Cerebellar nuclear complex (tissue), 1 donor: ENCODE data around the gene NSG2.
"Not testable (repeated sequence)": the region's sequence is repeated elsewhere in the genome, so short reads cannot be mapped to it uniquely, and the experiment has no call there.

Experiments used
- DNase-seq, 2 experiments: peaks; one replicate each; lab custom pipeline; 2025; lab: John Stamatoyannopoulos, UW

NSG2 gene

GRCh38 chr5:174101195-174101730, 55.8 kb downstream of the NSG2 start:
- DNase-seq, result no peak

DNA sequence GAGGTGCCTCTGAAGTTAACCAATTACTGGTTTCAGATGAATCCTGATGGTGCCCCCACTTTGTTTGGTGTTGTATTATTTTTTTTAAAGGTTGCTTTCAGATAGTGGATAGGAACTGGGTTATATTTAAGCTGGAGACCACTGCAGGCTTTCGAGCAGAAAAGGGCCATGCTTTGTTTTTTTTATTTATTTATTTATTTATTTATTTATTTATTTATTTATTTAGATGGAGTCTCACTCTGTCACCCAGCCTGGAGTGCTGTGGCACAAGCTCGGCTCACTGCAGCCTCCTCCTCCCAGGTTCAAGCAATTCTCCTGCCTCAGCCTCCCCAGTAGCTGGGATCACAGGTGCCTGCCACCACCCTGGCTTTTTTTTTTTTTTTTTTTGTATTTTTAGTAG, 57.1 kb downstream of the NSG2 start:
- DNase-seq, result not testable (repeated sequence)

- no peak for DNase-seq
These were observed 61.6 kb downstream of the NSG2 start for GRCh38 chr5:174106997-174107655.

GRCh38 chr5:174108745-174109144, 63.2 kb downstream of the NSG2 start:
- no peak for DNase-seq

DNA sequence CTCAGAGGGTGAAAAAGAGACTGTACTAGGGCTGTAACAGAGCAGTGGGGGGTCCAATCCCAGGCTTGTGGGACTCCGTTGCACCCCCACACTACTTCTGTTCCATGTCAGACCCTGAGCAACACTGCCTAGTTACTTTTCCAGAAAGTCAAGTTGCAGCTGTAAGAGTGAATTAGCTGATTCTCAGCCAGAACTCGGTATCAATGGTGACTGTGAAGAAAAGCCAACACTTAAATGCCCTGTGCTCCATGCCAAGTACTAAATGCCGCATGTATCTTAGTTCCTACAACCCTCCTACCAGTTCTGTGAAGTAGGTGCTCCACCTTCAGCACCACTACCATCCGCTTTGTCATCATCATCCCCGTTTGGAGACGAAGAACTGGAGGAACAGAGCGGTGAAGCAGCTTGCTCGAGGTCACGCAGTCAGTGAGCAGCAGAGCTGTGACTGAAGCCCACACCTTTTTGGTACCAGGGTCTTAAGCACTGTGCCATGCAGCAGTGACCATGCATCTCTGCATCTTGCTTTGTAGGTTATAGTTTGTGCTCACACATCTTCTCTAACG, 64.3 kb downstream of the NSG2 start:
- no peak for DNase-seq

DNA sequence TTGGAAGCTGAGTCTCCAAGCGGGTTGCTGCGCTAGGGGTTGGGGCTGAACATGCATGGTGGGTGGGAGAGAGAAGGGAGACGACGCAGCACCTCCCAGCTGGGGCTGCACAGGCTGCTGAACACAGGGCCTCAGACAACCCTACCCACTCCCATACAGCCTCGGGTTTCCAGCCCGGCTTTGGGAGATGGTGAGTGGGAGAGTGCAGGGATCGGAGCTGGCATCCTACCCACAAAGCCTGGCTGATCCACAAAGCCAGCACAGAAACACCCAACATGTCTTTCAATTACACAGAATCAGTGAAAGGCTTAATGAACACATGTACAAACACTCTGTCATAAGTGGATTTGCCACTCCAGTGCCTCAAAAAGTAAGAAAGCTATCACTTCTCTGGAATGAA, 64.8 kb downstream of the NSG2 start:
- no peak for DNase-seq

DNA sequence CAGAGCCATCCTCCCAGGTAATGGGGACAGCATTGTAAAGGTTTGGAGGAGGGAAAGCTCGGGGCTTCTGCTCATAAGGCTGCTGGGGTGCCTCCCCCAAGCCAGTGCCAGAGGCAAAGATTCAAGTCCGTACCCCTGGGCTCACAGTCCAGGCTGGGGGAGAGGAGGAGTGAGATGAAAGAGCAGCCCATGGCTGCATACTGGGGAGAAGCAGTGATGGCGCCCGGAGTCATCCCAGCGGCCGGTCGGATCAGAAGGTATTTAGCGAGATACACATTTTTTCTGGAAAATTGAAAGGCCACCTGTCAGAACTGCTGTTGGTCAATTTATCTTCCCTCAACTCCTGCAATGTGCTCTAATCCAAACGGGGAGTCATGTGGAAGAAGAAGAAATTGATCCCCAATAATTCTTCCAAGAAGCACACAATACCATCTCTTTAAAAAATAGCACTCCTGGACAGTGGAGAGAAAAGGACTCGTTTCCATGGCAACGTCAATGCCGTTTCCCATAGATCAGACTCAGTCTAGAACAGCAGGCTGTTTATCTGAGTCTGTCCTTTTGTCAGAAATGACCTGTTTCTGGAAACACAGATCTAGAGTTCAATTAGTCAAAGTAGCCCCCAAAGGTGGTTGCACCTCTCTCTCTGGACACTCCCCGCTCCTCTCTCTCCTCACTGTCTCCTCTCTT, 65.9 kb downstream of the NSG2 start:
- DNase-seq, result no peak

GRCh38 chr5:174115226-174115625, 69.7 kb downstream of the NSG2 start:
- DNase-seq, result no peak

DNA sequence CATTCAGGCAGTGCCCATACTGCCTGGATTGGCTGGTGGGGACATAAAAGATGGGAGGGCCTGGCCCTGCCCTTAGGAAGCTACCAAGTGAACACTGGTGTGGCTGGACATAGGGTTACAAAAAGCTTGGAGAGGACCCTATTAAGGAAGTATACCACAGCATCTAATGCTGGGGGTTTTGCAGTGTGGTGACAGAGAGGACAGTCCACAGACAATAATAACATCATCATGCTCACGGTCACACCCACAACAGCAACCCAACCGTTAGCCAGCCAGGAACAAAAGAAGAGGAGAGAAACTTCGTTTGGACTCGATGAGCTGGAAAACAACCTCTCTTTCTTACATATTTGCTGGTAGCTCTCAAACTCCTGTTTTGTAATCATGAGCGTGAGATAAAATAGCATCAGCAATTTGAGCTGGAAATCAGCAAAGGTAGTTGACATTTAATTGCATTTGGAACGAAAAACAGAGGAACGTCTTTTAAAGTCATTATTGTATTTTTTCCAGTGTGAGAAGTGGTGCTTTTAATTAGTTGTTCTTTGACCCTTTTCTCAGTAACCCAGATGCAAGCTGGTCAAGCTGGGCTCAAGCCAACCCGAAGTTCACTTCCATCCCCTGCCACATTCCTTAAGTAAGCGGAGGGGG, 73.4 kb downstream of the NSG2 start:
- DNase-seq, result no peak

- DNase-seq, result no peak
These were observed 74.0 kb downstream of the NSG2 start for GRCh38 chr5:174119468-174119881.

DNA sequence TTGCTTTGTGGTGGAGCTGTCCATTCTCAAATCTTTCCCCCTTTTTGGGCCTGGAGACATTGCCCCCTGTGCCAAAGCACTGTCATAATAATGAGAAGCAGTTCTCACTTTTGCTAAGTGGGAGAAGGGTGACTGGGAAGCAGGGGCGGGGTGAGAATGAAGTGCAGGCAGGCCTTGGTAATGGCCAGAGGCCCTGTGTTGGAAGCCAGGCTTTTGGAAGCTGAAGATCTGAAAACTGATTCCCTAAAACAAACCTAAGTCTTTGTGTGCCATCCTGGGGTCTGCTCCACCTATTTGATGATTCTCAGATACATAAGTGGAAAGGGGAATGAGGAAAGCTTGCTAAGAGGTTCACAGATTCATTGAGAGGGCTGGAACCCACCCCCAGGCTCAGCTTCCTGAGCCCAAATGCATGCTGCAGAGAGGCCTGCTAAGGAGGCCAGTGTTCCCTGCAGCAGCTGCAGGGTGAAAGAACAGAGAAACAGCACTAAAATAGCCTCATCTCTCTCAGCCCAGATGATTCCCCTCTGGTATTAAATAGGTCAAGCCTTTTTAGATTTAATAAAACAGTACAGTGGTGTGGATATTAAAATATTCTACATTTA, 75.0 kb downstream of the NSG2 start:
- DNase-seq, result no peak

GRCh38 chr5:174134545-174134944, 89.0 kb downstream of the NSG2 start:
- DNase-seq, result no peak

DNA sequence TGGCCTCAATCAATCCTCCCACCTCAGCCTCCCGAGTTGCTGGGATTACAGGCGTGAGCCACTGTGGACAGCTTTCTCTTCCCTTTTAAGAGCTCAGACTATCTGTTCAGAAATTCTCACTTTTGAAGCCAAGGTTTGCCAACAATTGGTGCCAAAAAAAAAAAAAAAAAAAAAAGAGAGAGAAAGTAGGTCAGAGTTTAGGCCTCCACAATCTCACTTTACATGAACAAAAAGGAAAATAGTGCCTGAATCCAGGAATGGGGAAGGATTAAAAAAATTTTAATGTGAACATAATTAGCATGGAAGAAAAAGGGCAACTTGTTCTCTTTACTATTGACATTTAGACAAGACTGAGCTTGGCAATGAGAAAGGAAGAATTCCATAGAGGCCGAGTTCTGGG, 94.1 kb downstream of the NSG2 start:
- DNase-seq, result no peak

GRCh38 chr5:174140452-174141020, 95.0 kb downstream of the NSG2 start:
- DNase-seq, result no peak

- no peak for DNase-seq
These were observed 95.9 kb downstream of the NSG2 start for GRCh38 chr5:174141398-174141797.

DNA sequence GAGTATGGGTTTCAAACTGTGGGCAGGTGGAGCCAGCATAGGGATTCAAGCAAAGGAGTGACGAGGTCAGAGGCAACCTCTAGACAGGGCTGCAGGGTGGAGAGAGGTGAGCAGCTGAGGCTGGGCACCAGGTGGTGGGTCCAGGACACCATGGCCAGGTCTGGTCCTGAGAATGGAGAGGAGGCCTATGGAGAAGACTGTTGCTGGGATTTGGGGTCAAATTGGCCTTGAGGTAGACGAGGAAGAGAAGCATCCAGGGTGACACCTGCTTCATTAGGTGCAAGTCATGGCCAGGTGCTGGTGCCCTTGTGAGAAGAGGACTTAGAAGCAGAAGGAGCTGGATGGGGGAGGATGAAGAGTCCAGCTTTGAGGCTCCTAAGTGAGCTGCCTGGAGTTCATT, 99.6 kb downstream of the NSG2 start:
- DNase-seq, result no peak

- DNase-seq, result no peak
These were observed 100.3 kb downstream of the NSG2 start for GRCh38 chr5:174145821-174146220.

DNA sequence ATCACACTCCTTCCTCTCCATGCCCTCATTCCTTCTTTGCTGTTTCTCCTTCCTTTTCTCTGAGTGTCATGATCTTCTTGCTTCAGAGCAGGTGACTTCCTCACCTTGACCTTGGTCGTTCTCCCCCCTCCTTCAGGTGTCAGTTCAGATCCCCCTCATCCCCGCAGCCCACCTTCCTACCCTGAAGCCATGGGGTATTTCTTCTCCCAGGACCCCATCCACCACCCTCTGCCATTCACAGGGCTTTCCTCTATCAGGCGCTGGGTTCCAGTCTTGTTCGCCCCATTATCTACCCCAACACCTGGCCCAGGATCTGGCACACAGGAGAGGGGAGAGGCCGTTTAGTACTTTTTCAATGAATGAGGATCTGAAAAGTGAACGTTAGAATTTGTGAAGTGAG, 101.0 kb downstream of the NSG2 start:
- no peak for DNase-seq

- DNase-seq, result not testable (repeated sequence)
These were observed 101.5 kb downstream of the NSG2 start for GRCh38 chr5:174147012-174147411.

GRCh38 chr5:174147551-174147950, 102.0 kb downstream of the NSG2 start:
- DNase-seq, result no peak

DNA sequence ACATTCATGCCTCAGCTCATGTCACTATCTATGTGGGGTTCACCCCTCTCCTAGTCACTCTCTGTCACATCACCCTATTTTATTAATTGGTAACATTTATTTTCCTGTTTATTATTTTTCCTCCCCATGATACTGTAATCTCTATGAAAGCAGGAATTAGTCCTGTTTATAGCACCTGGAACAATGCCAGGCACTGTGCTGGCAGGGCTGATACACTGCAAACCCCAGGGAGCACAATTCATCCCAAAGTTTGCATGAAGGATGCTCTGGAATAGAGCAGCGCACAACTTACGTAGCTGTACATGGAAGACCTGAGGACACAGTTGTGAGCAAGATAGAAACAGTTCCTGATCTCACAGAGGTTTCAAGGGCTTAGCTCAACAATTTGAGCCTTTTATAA, 103.2 kb downstream of the NSG2 start:
- no peak for DNase-seq

DNA sequence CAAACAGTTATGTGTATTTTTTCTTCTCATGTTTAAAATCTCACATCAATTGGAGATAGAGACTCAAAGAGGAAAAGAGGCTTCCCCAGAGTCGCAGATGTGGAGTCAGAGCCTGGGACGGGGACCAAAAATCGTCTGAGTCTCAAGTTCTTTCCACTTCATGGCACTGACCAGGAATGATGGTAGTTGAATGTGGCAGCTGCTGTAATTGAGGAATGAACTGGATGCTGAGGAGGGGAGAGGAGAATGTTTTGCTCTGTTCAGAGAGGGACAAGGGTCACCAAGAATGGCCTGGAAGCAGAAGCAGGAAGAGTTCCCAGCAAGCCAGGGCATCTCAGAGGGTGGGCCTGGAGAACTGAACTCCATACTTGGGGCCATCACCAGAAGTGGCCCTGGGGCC, 103.9 kb downstream of the NSG2 start:
- no peak for DNase-seq
